Coronary artery (tissue), 2 donors: ENCODE measurements around the gene CDC42BPB.

Source experiments
- DNase-seq: peaks from one replicate; pipeline ENCODE4 v3.0.0-alpha.2; 2017; ENCODE audit warnings: low spot score
- H3K27ac ChIP-seq, 2 donors: fragments of 200-600 bp; sonication (generic); one replicate each; pipeline ENCODE4 v1.5.1; 2016 to 2019
- H3K4me3 ChIP-seq: fragments of 200-600 bp; sonication (generic); 2 replicates; pipeline ENCODE4 v1.5.1; 2016; ENCODE audit warnings: mild to moderate bottlenecking, moderate library complexity
- TF ChIP-seq, protein P1 (sequence below): fragments of 200-600 bp; sonication (generic); IDR thresholded peaks from one replicate; pipeline ENCODE4 v1.5.1; 2019; ENCODE audit warnings: antibody characterized with exemption

The CDC42BPB gene

GRCh38 chr14:103101963-103102688 lies 44.8 kb upstream of the CDC42BPB start:
- Histone ChIP-seq H3K27ac (no peak overlapping the region), H3K4me3 (peak overlapping the region; percentile 53)
- no peak for DNase-seq
- TF ChIP-seq, protein P1, sequence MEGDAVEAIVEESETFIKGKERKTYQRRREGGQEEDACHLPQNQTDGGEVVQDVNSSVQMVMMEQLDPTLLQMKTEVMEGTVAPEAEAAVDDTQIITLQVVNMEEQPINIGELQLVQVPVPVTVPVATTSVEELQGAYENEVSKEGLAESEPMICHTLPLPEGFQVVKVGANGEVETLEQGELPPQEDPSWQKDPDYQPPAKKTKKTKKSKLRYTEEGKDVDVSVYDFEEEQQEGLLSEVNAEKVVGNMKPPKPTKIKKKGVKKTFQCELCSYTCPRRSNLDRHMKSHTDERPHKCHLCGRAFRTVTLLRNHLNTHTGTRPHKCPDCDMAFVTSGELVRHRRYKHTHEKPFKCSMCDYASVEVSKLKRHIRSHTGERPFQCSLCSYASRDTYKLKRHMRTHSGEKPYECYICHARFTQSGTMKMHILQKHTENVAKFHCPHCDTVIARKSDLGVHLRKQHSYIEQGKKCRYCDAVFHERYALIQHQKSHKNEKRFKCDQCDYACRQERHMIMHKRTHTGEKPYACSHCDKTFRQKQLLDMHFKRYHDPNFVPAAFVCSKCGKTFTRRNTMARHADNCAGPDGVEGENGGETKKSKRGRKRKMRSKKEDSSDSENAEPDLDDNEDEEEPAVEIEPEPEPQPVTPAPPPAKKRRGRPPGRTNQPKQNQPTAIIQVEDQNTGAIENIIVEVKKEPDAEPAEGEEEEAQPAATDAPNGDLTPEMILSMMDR, result no peak

GRCh38 chr14:103101257-103101962 lies 44.1 kb upstream of the CDC42BPB start:
- Histone ChIP-seq H3K27ac (no peak overlapping the region), H3K4me3 (no peak overlapping the region)
- DNase-seq, result no peak
- TF ChIP-seq, protein P1, result no peak

- TF ChIP-seq, protein P1, result no peak
- Histone ChIP-seq H3K4me3 (no peak overlapping the region), H3K27ac (no peak overlapping the region)
- DNase-seq, result no peak
These were observed 43.2 kb upstream of the CDC42BPB start for GRCh38 chr14:103100281-103101121.

DNA sequence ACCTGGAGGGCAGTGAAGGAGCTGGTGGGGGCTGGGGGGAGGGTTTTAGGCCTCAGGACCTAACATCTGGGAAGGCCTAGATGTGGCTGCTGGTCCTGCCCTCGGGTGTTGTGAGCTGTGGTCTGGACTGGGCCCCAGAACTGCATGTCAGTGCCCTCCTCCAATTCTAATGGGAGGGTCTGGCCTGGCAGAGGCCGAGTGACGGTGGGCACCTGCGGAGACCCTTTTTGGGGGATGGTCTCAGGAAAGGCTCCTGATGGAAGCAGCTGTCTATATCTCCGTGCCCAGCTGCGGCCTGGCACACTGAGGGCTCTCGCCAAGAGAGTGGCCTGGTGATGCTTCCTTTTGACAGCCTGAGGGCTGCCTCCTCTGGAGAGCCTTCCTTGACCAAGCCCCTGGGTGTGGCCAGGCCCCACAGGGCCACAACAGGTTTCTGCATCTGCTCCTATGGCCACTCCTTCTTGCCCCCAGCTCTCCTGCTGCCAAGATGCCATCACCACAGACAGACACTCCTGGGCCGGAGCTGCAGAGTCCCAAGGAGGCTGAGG lies 42.5 kb upstream of the CDC42BPB start:
- TF ChIP-seq, protein P1, result no peak
- no peak for DNase-seq

DNA sequence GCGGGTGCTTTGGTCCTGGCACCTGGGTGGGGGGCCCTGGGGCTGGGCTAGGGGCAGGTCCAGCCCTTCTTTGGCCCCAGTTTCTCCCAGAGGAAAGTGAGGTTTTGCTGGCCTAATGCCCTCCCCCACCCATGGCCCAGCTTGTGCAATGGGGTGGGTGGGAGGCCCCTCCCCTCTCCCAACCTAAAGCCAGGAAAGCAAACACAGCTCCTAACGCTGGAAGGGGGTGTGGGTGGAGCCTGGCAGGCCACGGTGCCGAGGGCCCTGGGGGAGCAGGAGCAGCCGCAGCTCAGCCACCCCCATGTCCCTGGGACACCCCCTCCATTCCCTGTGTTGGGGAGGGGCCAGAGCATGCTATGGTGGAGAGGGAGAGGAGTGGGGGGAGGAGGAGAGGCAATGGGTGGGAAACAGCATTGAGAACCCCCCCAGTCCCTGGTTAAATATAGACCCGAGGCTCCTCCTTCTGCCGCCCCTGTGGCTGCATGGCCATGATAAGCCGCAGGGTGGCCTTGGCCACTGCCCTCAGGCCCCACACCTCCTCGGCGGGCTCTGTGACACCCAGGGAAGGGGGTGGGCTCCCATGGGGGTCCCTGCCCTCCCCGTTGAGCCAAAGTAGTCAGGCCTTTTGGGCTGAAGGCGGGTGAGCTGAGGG lies 41.9 kb upstream of the CDC42BPB start:
- Histone ChIP-seq H3K4me3 (no peak overlapping the region), H3K27ac (peak overlapping the region in 1 of 2 donors; percentile 11)
- no peak for DNase-seq
- TF ChIP-seq, protein P1, result no peak

More for the DNA sequence above, 42.5 kb upstream of the CDC42BPB start:
- H3K4me3 ChIP-seq, result no peak overlapping the region
- H3K27ac ChIP-seq, result no peak overlapping the region
